K562 (cell line): Measurements from ENCODE around the gene POMT2. TPM values are rescaled to one million over a fixed set of nuclear protein-coding genes. Genes with fewer than 3 reads are reported as not detected.

Experiments
- ATAC-seq: fragments of 200-7000 bp; cut with Tn5 transposase; 3 replicates; pipeline ENCODE4 v1.9.1; 2020; ENCODE audit warnings: moderate library complexity
- BruUV-seq: library from RNA; stranded (reverse); fragments of 400-500 nt; replicated peaks from 2 replicates; lab custom pipeline; 2021; lab: Mats Ljungman, UMichigan
- CTCF ChIA-PET: fragments of 300-600 bp; formaldehyde crosslinking; extraction: SDS; loops from one replicate; lab custom pipeline; 2021; ENCODE audit warnings: low intra/inter-chr PET ratio; lab: Yijun Ruan, JAX
- POLR2A ChIA-PET: fragments of 300-600, 350-650 bp; sonication (Branson Sonifier 250); formaldehyde crosslinking; extraction: SDS; loops from one replicate; lab custom pipeline; 2021; ENCODE audit warnings: antibody characterized with exemption, inconsistent platforms; lab: Yijun Ruan, JAX
- DNase-seq, 4 experiments: peaks; one replicate each; pipeline versions ENCODE4 v3.0.0 to v3.0.0-alpha.2; 2011 to 2018; ENCODE audit warnings: low spot score in 3 of 4, mixed read lengths in 3 of 4; ENCODE audit errors: extremely low read depth in 1 of 4
- FAIRE-seq: peaks from 2 replicates; lab custom pipeline; 2011; peaks lifted over from hg19 to GRCh38; lab: Jason Lieb, UNC
- H2AFZ ChIP-seq: 2 replicates; pipeline ENCODE4 v1.6.0; 2011; ENCODE audit warnings: low read depth, low read length, control low read depth, inconsistent platforms
- H3K27ac ChIP-seq: fragments of 200-600 bp; 3 replicates; pipeline ENCODE4 v1.8.0; 2011; ENCODE audit warnings: low read depth, mild to moderate bottlenecking, control low read depth, inconsistent platforms, low read length, moderate library complexity, mixed read lengths; ENCODE audit errors: extremely low read depth
- H3K27me3 ChIP-seq, 2 experiments: fragments of 300-600 bp in 1 of 2; 2 replicates in 1 of 2; 3 replicates in 1 of 2; pipeline versions ENCODE4 v1.6.0 to v1.8.0; 2011; ENCODE audit warnings: inconsistent platforms in 2 of 2, low read length in 2 of 2, mild to moderate bottlenecking in 1 of 2, mixed read lengths in 1 of 2, moderate library complexity in 1 of 2; ENCODE audit not compliant: control insufficient read depth in 2 of 2, insufficient read depth in 2 of 2
- H3K36me3 ChIP-seq: fragments of 300-600 bp; 3 replicates; pipeline ENCODE4 v1.8.0; 2011; ENCODE audit warnings: mild to moderate bottlenecking, low read length, inconsistent platforms; ENCODE audit not compliant: control insufficient read depth, insufficient read depth
- H3K4me1 ChIP-seq, 2 experiments: fragments of 200-600 bp in 1 of 2; replicated peaks in 1 of 2; 2 replicates in 1 of 2; 3 replicates in 1 of 2; pipeline versions ENCODE4 v1.5.1 to v1.8.0; 2011; ENCODE audit warnings: inconsistent platforms in 2 of 2, low read length in 2 of 2, mild to moderate bottlenecking in 1 of 2, mixed read lengths in 1 of 2, moderate library complexity in 1 of 2; ENCODE audit not compliant: control insufficient read depth in 2 of 2, insufficient read depth in 2 of 2
- H3K4me2 ChIP-seq: 2 replicates; pipeline ENCODE4 v1.6.1; 2011; ENCODE audit warnings: low read length, control low read depth, inconsistent platforms, mixed read lengths; ENCODE audit not compliant: insufficient read depth
- H3K4me3 ChIP-seq: fragments of 200-600 bp; sonication (generic), shearing (Covaris generic); 2 replicates; pipeline ENCODE4 v1.5.1; 2016; ENCODE audit warnings: control low read depth, inconsistent platforms
- H3K79me2 ChIP-seq: fragments of 200-600 bp; 3 replicates; pipeline ENCODE4 v1.8.0; 2011; ENCODE audit warnings: low read length, inconsistent platforms; ENCODE audit not compliant: control insufficient read depth, insufficient read depth
- H3K9ac ChIP-seq, 2 experiments: 2 replicates each; pipeline versions ENCODE4 v1.6.0 to v1.6.1; 2011; ENCODE audit warnings: low read depth in 2 of 2, low read length in 2 of 2, control low read depth in 1 of 2, inconsistent platforms in 1 of 2, mild to moderate bottlenecking in 1 of 2, mixed read lengths in 1 of 2; ENCODE audit not compliant: insufficient read depth in 1 of 2
- H3K9me1 ChIP-seq: one replicate; pipeline ENCODE4 v1.6.0; 2011; ENCODE audit warnings: inconsistent platforms, mild to moderate bottlenecking, low read length, moderate library complexity; ENCODE audit not compliant: control insufficient read depth, insufficient read depth
- H3K9me3 ChIP-seq: replicated peaks from 2 replicates; pipeline ENCODE4 v1.5.1; 2011; ENCODE audit warnings: low read depth, low read length, inconsistent platforms; ENCODE audit not compliant: control insufficient read depth, insufficient read depth
- H4K20me1 ChIP-seq: replicated peaks from 2 replicates; pipeline ENCODE4 v1.6.1; 2011; ENCODE audit warnings: low read length, inconsistent platforms, mixed read lengths; ENCODE audit not compliant: control insufficient read depth, insufficient read depth
- ARID4B ChIP-seq: sonication (generic); formaldehyde crosslinking; IDR thresholded peaks from 2 replicates; pipeline ENCODE4 v1.8.0; 2022; ENCODE audit warnings: mild to moderate bottlenecking, missing genetic modification reagents
- ARNT ChIP-seq, 2 experiments: fragments of 450-650 bp; IDR thresholded peaks; 2 replicates each; pipeline ENCODE4 v1.6.1; 2016; ENCODE audit warnings: mild to moderate bottlenecking in 1 of 2
- ATF3 ChIP-seq, 2 experiments: fragments of 450-650 bp in 1 of 2; sonication (generic) in 1 of 2; formaldehyde crosslinking in 1 of 2; IDR thresholded peaks in 1 of 2; conservative IDR thresholded peaks in 1 of 2; 2 replicates each; pipeline versions ENCODE4 v1.6.1 to v1.8.1; 2016 to 2023; ENCODE audit warnings: mild to moderate bottlenecking in 2 of 2, moderate library complexity in 2 of 2, inconsistent platforms in 1 of 2, missing genetic modification reagents in 1 of 2
- CEBPG ChIP-seq, 3 experiments: fragments of 200-800 bp in 1 of 3; sonication (Bioruptor generic) in 1 of 3; sonication (generic) in 1 of 3; formaldehyde crosslinking in 1 of 3; IDR thresholded peaks in 2 of 3; conservative IDR thresholded peaks in 1 of 3; 2 replicates each; pipeline versions ENCODE4 v1.6.1 to v1.8.0; 2016 to 2022; ENCODE audit warnings: missing compliant biosample characterization in 2 of 3, missing genetic modification characterization in 2 of 3, mild to moderate bottlenecking in 1 of 3, missing genetic modification reagents in 1 of 3
- EGR1 ChIP-seq: fragments of 450-650 bp; conservative IDR thresholded peaks from 2 replicates; pipeline ENCODE4 v1.6.1; 2017; ENCODE audit warnings: mild to moderate bottlenecking
- HDAC3 ChIP-seq: fragments of 450-650 bp; IDR thresholded peaks from 2 replicates; pipeline ENCODE4 v1.6.1; 2018; ENCODE audit warnings: borderline replicate concordance, mild to moderate bottlenecking, moderate library complexity; ENCODE audit not compliant: partially characterized antibody
- HINFP ChIP-seq: fragments of 450-650 bp; conservative IDR thresholded peaks from 2 replicates; pipeline ENCODE4 v1.6.1; 2016; ENCODE audit warnings: missing genetic modification characterization, low read depth, mild to moderate bottlenecking, control low read depth, missing compliant biosample characterization
- LARP7 ChIP-seq: fragments of 450-650 bp; IDR thresholded peaks from 2 replicates; pipeline ENCODE4 v1.6.1; 2016
- MTA1 ChIP-seq: fragments of 450-650 bp; IDR thresholded peaks from 2 replicates; pipeline ENCODE4 v1.6.1; 2017; ENCODE audit warnings: borderline replicate concordance
- OTX1 ChIP-seq: fragments of 450-650 bp; formaldehyde crosslinking; IDR thresholded peaks from 2 replicates; pipeline ENCODE4 v1.4.0; 2022; ENCODE audit warnings: mild to moderate bottlenecking
- SP2 ChIP-seq: IDR thresholded peaks from 2 replicates; pipeline ENCODE4 v1.6.1; 2011; ENCODE audit warnings: mild to moderate bottlenecking, low read depth, low read length, moderate library complexity; ENCODE audit not compliant: poor library complexity, severe bottlenecking; ENCODE audit errors: extremely low read depth
- TEAD1 ChIP-seq, 2 experiments: fragments of 450-650 bp in 1 of 2; sonication (generic) in 1 of 2; formaldehyde crosslinking; IDR thresholded peaks; 2 replicates each; pipeline versions ENCODE4 v1.4.0 to v1.8.0; 2020 to 2022; ENCODE audit warnings: mild to moderate bottlenecking in 2 of 2, missing genetic modification reagents in 1 of 2
- WGBS: fragments of 100-300 bp; shearing (Covaris generic); methylation state at CpG from one replicate; pipeline ENCODE4 v1.1.6; 2016; ENCODE audit warnings: low coverage, mixed read lengths; ENCODE audit not compliant: insufficient coverage; ENCODE audit errors: missing lambda C conversion rate; 5-methylcytosine and 5-hydroxymethylcytosine counted together
- in situ Hi-C: fragments of 300-500 bp; cut with MboI; formaldehyde crosslinking; loops from 4 replicates; pipeline ENCODE4 v1.15.0; 2018; ENCODE audit warnings: inconsistent platforms, mixed read lengths
- intact Hi-C: fragments of 100-400 bp; cut with micrococcal nuclease; formaldehyde crosslinking; loops from 2 replicates; pipeline ENCODE4 v1.14.2; 2022
- polyA plus RNA-seq, 8 experiments: library from polyadenylated mRNA; depleted of rRNA in 4 of 8; stranded (reverse) in 5 of 8; unstranded in 3 of 8; fragments of >200 nt; fragmentation: Nextera tagmentation in 2 of 8; fragmentation: Illumina TruSeq in 1 of 8; extraction: Ambion mirVana in 2 of 8; extraction: Trizol in 1 of 8; gene quantifications; 2 replicates each; pipeline versions ENCODE4 v1.2.1 to v1.2.3, GENCODE V29; 2011 to 2014; ENCODE audit warnings: inconsistent platforms in 1 of 8, missing spikeins in 1 of 8
- total RNA-seq, 7 experiments: library from RNA; depleted of rRNA in 6 of 7; stranded (reverse); fragments of >200 nt in 6 of 7; fragmentation: Illumina TruSeq in 2 of 7; extraction: Trizol in 2 of 7; gene quantifications; 2 replicates each; pipeline versions ENCODE4 v1.2.1 to v1.2.3, GENCODE V29; 2011 to 2021; ENCODE audit warnings: low replicate concordance in 1 of 7
- TF ChIP-seq, protein P1 (sequence below): fragments of 450-650 bp; IDR thresholded peaks from 2 replicates; pipeline ENCODE4 v1.6.1; 2016; ENCODE audit warnings: low read depth, mild to moderate bottlenecking, moderate library complexity

POMT2 gene
- total and polyA plus RNA-seq, 9 of the 15 experiments (the other 6 are each of a cell fraction or from before 2014, with no cell fraction given): 0.39 to 16.6 (median 7.8) TPM

DNA sequence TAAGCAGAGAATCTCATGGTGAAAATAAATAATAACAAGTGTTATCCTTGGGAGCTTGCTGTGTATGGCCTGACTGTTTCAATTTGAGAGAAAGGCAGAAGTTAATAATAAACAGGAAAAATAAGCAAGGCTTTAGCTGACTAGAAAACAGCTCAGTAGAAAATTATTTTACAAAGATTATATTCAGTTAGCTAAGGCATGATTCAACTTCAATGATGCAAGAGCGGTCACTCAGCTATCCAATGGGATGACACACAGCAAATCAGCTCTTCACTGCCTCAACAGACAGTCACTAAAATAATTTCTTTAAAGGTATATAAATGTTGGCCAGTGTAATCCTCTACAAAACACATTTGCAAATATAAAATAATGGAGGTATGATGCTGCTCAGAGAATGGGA lies 18.7 kb upstream of the POMT2 start (continued):
- TF ChIP-seq ATF3 (IDR thresholded peaks at IDR 0.05) (0 out of 2 replicates have a peak, but pooled peaks have one; percentile 9), ATF3 (CRISPR knock-in tag; conservative IDR thresholded peaks at IDR 0.05) (no peak), EGR1 (no peak), ARNT (IDR thresholded peaks at IDR 0.05) (no peak), CEBPG (CRISPR knock-in tag; IDR thresholded peaks at IDR 0.05) (no peak), CEBPG (tag; conservative IDR thresholded peaks at IDR 0.05 in 1 of 2, IDR thresholded peaks at IDR 0.05 in 1 of 2) (peak in 1 of 2 experiments; percentile 47; a peak in 1 of 4 replicates), SP2 (no peak), HDAC3 (no peak), LARP7 (no peak), MTA1 (no peak)

DNA sequence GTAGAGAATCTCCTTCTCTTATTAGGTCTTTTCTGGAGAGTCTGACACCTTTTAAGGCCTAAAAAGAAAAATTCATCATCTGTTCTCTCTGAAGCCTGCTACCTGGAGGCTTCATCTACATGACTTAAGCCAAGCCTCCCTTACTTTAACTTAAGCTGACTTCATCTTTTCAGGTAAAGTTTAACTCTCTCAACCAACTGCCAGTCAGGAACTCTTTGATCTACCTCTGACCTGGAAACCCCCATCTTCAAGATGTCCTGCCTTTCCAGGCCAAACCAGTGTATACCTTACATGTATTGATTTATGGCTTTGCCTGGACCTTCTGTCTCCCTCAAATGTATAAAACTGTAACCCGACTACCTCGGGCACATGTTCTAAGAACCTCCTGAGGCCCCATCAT lies 17.6 kb upstream of the POMT2 start:
- FAIRE-seq (no peak), ATAC-seq (no peak), DNase-seq (no peak)
- Histone ChIP-seq H2AFZ (no peak overlapping the region), H3K9me3 (no peaks in the 10 kb centered on the region), H4K20me1 (no peaks in the 10 kb centered on the region), H3K4me1 (peaks cover 0 to 10% of the 10 kb centered on the region in 2 experiments; a peak in 2 of 5 replicates), H3K4me3 (no peak overlapping the region), H3K9ac (no peak overlapping the region), H3K79me2 (no peaks in the 10 kb centered on the region), H3K9me1 (no peaks in the 10 kb centered on the region), H3K27me3 (no peaks in the 10 kb centered on the region), H3K27ac (no peak overlapping the region), H3K4me2 (no peak overlapping the region), H3K36me3 (peaks cover 28% of the 10 kb centered on the region; the same call in 2 of the 3 replicates)
- no CpG with 5 or more reads among the region's 2 CpGs for WGBS
- ChIA-PET POLR2A (no interaction called here), CTCF (no interaction called here)
- in situ Hi-C loops (no loop called here), intact Hi-C loops (no loop called here)
- BruUV-seq: no TSS peak
- TF ChIP-seq OTX1 (CRISPR knock-in tag) (no peak), ARID4B (CRISPR knock-in tag) (no peak), HINFP (tag) (no peak), TEAD1 (CRISPR knock-in tag; IDR thresholded peaks at IDR 0.05) (no peak)
- TF ChIP-seq, protein P1, sequence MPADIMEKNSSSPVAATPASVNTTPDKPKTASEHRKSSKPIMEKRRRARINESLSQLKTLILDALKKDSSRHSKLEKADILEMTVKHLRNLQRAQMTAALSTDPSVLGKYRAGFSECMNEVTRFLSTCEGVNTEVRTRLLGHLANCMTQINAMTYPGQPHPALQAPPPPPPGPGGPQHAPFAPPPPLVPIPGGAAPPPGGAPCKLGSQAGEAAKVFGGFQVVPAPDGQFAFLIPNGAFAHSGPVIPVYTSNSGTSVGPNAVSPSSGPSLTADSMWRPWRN: no peak
